Hepatocyte (in vitro differentiated cells): ENCODE measurements around the gene TSSK3.

Experiments
- CTCF ChIP-seq: fragments of 200-600 bp; sonication (generic); IDR thresholded peaks from 2 replicates; pipeline ENCODE4 v1.5.1; 2016; ENCODE audit warnings: antibody characterized with exemption, mild to moderate bottlenecking; ENCODE audit not compliant: poor library complexity
- EZH2 ChIP-seq: fragments of 200-600 bp; sonication (generic); IDR thresholded peaks from 2 replicates; pipeline ENCODE4 v1.6.1; 2016; ENCODE audit warnings: antibody characterized with exemption, mild to moderate bottlenecking, borderline replicate concordance
- EZH2phosphoT487 ChIP-seq: fragments of 200-600 bp; sonication (generic); IDR thresholded peaks from one replicate; pipeline ENCODE4 v1.6.1; 2018; ENCODE audit warnings: antibody characterized with exemption, mild to moderate bottlenecking, low read depth, moderate library complexity; ENCODE audit not compliant: unreplicated experiment, severe bottlenecking

GRCh38 chr1:32341186-32341757 is 21.1 kb upstream of the TSSK3 start:
- TF ChIP-seq CTCF: no peak
- TF ChIP-seq EZH2: no peak
- no peak for TF ChIP-seq EZH2phosphoT487
